A549 (cell line): ENCODE results near the gene TRMT61B. TPM values are rescaled to one million over a fixed set of nuclear protein-coding genes. Genes with fewer than 3 reads are reported as not detected.

Experiments
- ATAC-seq, 2 experiments: fragments of 200-7000 bp in 1 of 2; fragments of >200 bp in 1 of 2; cut with Nextera tagmentation in 1 of 2; cut with Tn5 transposase in 1 of 2; 3 replicates each; pipeline versions ENCODE4 v1.8.0 to v1.9.1; 2018 to 2020; ENCODE audit warnings: mild to moderate bottlenecking in 1 of 2, moderate library complexity in 1 of 2
- CTCF ChIA-PET: fragments of 300-600 bp; sonication (Branson Sonifier 250); formaldehyde crosslinking; extraction: SDS; loops from one replicate; lab custom pipeline; 2021; ENCODE audit warnings: antibody characterized with exemption, inconsistent platforms; lab: Yijun Ruan, JAX
- POLR2A ChIA-PET: fragments of 350-600 bp; formaldehyde crosslinking; extraction: SDS; loops from one replicate; lab custom pipeline; 2021; ENCODE audit warnings: antibody characterized with exemption, inconsistent platforms; lab: Yijun Ruan, JAX
- DNase-seq, 2 experiments: peaks; one replicate each; pipeline versions ENCODE4 v3.0.0 to v3.0.0-alpha.2; 2011 to 2016; ENCODE audit warnings: low read depth in 1 of 2, low spot score in 1 of 2
- FAIRE-seq: peaks from 2 replicates; lab custom pipeline; 2011; peaks lifted over from hg19 to GRCh38; lab: Jason Lieb, UNC
- H3K27ac ChIP-seq, 2 experiments: fragments of >200 bp; sonication (Bioruptor Twin); formaldehyde crosslinking; 3 replicates each; pipeline ENCODE4 v1.5.1; 2016 to 2017
- H3K4me1 ChIP-seq: fragments of >200 bp; sonication (Bioruptor Twin); formaldehyde crosslinking; 3 replicates; pipeline ENCODE4 v1.6.1; 2016
- H3K4me2 ChIP-seq: fragments of >200 bp; sonication (Bioruptor Twin); formaldehyde crosslinking; 3 replicates; pipeline ENCODE4 v1.6.1; 2016
- H3K4me3 ChIP-seq: fragments of >200 bp; sonication (Bioruptor Twin); formaldehyde crosslinking; 3 replicates; pipeline ENCODE4 v1.5.1; 2016
- H3K9me3 ChIP-seq: fragments of >200 bp; sonication (Bioruptor Twin); formaldehyde crosslinking; 3 replicates; pipeline ENCODE4 v1.6.1; 2016
- BHLHE40 ChIP-seq: IDR thresholded peaks from 2 replicates; pipeline ENCODE4 v1.6.1; 2012; ENCODE audit warnings: low read depth, low read length, inconsistent platforms
- CBX8 ChIP-seq: fragments of 200-600 bp; sonication (generic); IDR thresholded peaks from 2 replicates; pipeline ENCODE4 v1.6.1; 2016
- CEBPB ChIP-seq, 2 experiments: fragments of >200 bp in 1 of 2; sonication (Bioruptor Twin) in 1 of 2; formaldehyde crosslinking in 1 of 2; IDR thresholded peaks; 2 replicates each; pipeline ENCODE4 v1.6.1; 2012 to 2016
- FOSL2 ChIP-seq, 2 experiments: fragments of 450-650 bp in 1 of 2; fragments of >200 bp in 1 of 2; sonication (Bioruptor Twin) in 1 of 2; formaldehyde crosslinking; IDR thresholded peaks; 2 replicates each; pipeline versions ENCODE4 v1.5.0 to v1.6.1; 2016 to 2020; ENCODE audit warnings: mild to moderate bottlenecking in 1 of 2, moderate library complexity in 1 of 2
- HOXA7 ChIP-seq: fragments of 250-450 bp; sonication (Bioruptor Pico); IDR thresholded peaks from 2 replicates; pipeline ENCODE4 v1.5.0; 2020; ENCODE audit warnings: mild to moderate bottlenecking, moderate library complexity
- HOXB13 ChIP-seq: fragments of 250-450 bp; sonication (Bioruptor Pico); IDR thresholded peaks from 2 replicates; pipeline ENCODE4 v1.5.0; 2020; ENCODE audit warnings: low read depth, mild to moderate bottlenecking, moderate library complexity
- HOXB5 ChIP-seq: fragments of 250-450 bp; sonication (Bioruptor Pico); IDR thresholded peaks from 2 replicates; pipeline ENCODE4 v1.5.0; 2020; ENCODE audit warnings: mild to moderate bottlenecking, moderate library complexity
- JUNB ChIP-seq: fragments of >200 bp; sonication (Bioruptor Twin); formaldehyde crosslinking; IDR thresholded peaks from 2 replicates; pipeline ENCODE4 v1.6.1; 2016
- KDM1A ChIP-seq: fragments of 200-600 bp; sonication (generic); IDR thresholded peaks from 2 replicates; pipeline ENCODE4 v1.6.1; 2016; ENCODE audit warnings: low read depth, mild to moderate bottlenecking
- NFE2L2 ChIP-seq: fragments of 150-350 bp; conservative IDR thresholded peaks from 2 replicates; pipeline ENCODE4 v1.6.1; 2014; ENCODE audit warnings: low read length
- RAD21 ChIP-seq, 2 experiments: fragments of >200 bp in 1 of 2; sonication (Bioruptor Twin) in 1 of 2; formaldehyde crosslinking in 1 of 2; IDR thresholded peaks in 1 of 2; conservative IDR thresholded peaks in 1 of 2; 2 replicates in 1 of 2; 3 replicates in 1 of 2; pipeline ENCODE4 v1.6.1; 2012 to 2018; ENCODE audit warnings: inconsistent platforms in 1 of 2
- RNF2 ChIP-seq: fragments of 200-600 bp; sonication (generic); IDR thresholded peaks from 2 replicates; pipeline ENCODE4 v1.6.1; 2016; ENCODE audit warnings: low read depth, mild to moderate bottlenecking, antibody characterized with exemption, moderate library complexity, borderline replicate concordance
- TFCP2L1 ChIP-seq: fragments of 250-450 bp; sonication (Bioruptor Pico); IDR thresholded peaks from 2 replicates; pipeline ENCODE4 v1.5.0; 2021; ENCODE audit warnings: mild to moderate bottlenecking
- ZC3H11A ChIP-seq: fragments of 450-650 bp; IDR thresholded peaks from 2 replicates; pipeline ENCODE4 v1.6.1; 2014; ENCODE audit warnings: antibody characterized with exemption, mild to moderate bottlenecking
- ZNF302 ChIP-seq: fragments of 250-450 bp; sonication (Bioruptor Pico); IDR thresholded peaks from 2 replicates; pipeline ENCODE4 v1.9.0; 2021; ENCODE audit warnings: inconsistent platforms, mild to moderate bottlenecking, moderate library complexity
- ZSCAN20 ChIP-seq: fragments of 250-450 bp; sonication (Bioruptor Pico); IDR thresholded peaks from 2 replicates; pipeline ENCODE4 v1.8.0; 2022; ENCODE audit warnings: mild to moderate bottlenecking, moderate library complexity
- WGBS: methylation state at CpG from one replicate; pipeline ENCODE4 v1.1.6; 2017; ENCODE audit errors: missing lambda C conversion rate; 5-methylcytosine and 5-hydroxymethylcytosine counted together
- polyA plus RNA-seq, 4 experiments: library from polyadenylated mRNA; depleted of rRNA in 3 of 4; stranded (reverse); fragments of >200 nt; fragmentation: RNase III in 1 of 4; extraction: RNeasy Plus Mini Kit Qiagen cat#74134 plus additional on column Dnase treatment in 1 of 4; gene quantifications; 2 replicates in 3 of 4; 3 replicates in 1 of 4; pipeline ENCODE4 v1.2.3, GENCODE V29; 2011 to 2017
- TF ChIP-seq, protein P1 (sequence below): fragments of 200-600 bp; sonication (generic); IDR thresholded peaks from 2 replicates; pipeline ENCODE4 v1.6.1; 2016; ENCODE audit warnings: antibody characterized with exemption, mild to moderate bottlenecking, moderate library complexity
- TF ChIP-seq, protein P2 (sequence below): IDR thresholded peaks from 2 replicates; pipeline ENCODE4 v1.6.1; 2012
- TF ChIP-seq, protein P3 (sequence below): fragments of 450-650 bp; IDR thresholded peaks from 2 replicates; pipeline ENCODE4 v1.6.1; 2014; ENCODE audit warnings: antibody characterized with exemption
- TF ChIP-seq, protein P4 (sequence below): fragments of >200 bp; sonication (Bioruptor Twin); formaldehyde crosslinking; IDR thresholded peaks from 2 replicates; pipeline ENCODE4 v1.6.1; 2016
- TF ChIP-seq, protein P5 (sequence below): fragments of 250-450 bp; sonication (Bioruptor Pico); IDR thresholded peaks from 2 replicates; pipeline ENCODE4 v1.5.0; 2021; ENCODE audit warnings: mild to moderate bottlenecking, moderate library complexity, borderline replicate concordance
- TF ChIP-seq, protein P6 (sequence below): fragments of >200 bp; sonication (Bioruptor Twin); formaldehyde crosslinking; IDR thresholded peaks from 3 replicates; pipeline ENCODE4 v1.6.1; 2016

The TRMT61B gene
- polyA plus RNA-seq, 2 of the 4 experiments (the other 2 are of a cell fraction) = 21.6 to 38.6 TPM

DNA sequence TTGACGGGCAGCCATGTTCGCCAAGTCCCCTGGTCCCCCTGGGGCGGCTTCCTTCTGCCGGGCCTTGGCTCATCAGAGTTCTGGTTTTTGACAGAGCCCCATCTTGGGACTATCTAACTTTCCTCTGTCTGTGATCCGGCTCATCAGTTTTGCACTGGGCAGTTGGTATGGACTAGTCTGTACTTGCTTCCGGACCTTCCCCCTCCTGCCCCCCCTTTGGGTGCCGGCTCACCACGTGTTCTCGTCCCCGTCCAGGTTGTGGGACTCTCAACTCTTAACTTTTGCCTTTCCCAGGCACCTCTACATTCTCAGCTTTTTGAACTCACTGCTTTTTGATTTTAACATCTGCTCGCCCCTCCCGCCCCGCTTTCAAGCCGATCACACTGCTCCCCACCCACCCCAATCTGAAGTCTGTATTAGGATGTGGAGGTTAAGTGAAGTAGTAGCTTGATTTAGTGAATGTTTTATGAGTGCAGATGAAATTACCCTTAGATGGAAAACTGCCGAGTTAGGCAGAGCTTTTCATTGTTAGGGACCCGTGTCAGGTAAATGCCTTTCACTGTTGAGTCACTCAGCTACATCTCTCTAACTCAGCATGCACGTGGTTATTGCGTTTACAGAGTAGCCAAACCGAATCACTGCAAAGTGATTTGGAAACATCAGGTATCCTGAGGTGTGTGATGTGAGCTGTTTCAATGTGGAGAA lies 25.2 kb upstream of the TRMT61B start:
- TF ChIP-seq HOXB13 (CRISPR knock-in tag) (no peak), JUNB (no peak), BHLHE40 (no peak), TFCP2L1 (CRISPR knock-in tag) (0 out of 2 replicates have a peak, but pooled peaks have one; percentile 43), HOXB5 (0 out of 2 replicates have a peak, but pooled peaks have one; percentile 17), ZSCAN20 (no peak), ZNF302 (no peak), CEBPB (IDR thresholded peaks at IDR 0.05) (no peak), HOXA7 (CRISPR knock-in tag) (no peak), CBX8 (no peak), FOSL2 (IDR thresholded peaks at IDR 0.05) (no peak), FOSL2 (CRISPR knock-in tag; IDR thresholded peaks at IDR 0.05) (no peak), RAD21 (conservative IDR thresholded peaks at IDR 0.05 in 1 of 2, IDR thresholded peaks at IDR 0.05 in 1 of 2) (no peak), RNF2 (no peak), ZC3H11A (no peak), NFE2L2 (no peak), KDM1A (no peak)
- TF ChIP-seq, protein P1, sequence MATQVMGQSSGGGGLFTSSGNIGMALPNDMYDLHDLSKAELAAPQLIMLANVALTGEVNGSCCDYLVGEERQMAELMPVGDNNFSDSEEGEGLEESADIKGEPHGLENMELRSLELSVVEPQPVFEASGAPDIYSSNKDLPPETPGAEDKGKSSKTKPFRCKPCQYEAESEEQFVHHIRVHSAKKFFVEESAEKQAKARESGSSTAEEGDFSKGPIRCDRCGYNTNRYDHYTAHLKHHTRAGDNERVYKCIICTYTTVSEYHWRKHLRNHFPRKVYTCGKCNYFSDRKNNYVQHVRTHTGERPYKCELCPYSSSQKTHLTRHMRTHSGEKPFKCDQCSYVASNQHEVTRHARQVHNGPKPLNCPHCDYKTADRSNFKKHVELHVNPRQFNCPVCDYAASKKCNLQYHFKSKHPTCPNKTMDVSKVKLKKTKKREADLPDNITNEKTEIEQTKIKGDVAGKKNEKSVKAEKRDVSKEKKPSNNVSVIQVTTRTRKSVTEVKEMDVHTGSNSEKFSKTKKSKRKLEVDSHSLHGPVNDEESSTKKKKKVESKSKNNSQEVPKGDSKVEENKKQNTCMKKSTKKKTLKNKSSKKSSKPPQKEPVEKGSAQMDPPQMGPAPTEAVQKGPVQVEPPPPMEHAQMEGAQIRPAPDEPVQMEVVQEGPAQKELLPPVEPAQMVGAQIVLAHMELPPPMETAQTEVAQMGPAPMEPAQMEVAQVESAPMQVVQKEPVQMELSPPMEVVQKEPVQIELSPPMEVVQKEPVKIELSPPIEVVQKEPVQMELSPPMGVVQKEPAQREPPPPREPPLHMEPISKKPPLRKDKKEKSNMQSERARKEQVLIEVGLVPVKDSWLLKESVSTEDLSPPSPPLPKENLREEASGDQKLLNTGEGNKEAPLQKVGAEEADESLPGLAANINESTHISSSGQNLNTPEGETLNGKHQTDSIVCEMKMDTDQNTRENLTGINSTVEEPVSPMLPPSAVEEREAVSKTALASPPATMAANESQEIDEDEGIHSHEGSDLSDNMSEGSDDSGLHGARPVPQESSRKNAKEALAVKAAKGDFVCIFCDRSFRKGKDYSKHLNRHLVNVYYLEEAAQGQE = no peak
- TF ChIP-seq, protein P2, sequence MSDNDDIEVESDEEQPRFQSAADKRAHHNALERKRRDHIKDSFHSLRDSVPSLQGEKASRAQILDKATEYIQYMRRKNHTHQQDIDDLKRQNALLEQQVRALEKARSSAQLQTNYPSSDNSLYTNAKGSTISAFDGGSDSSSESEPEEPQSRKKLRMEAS = peak; percentile 89
- TF ChIP-seq, protein P3, sequence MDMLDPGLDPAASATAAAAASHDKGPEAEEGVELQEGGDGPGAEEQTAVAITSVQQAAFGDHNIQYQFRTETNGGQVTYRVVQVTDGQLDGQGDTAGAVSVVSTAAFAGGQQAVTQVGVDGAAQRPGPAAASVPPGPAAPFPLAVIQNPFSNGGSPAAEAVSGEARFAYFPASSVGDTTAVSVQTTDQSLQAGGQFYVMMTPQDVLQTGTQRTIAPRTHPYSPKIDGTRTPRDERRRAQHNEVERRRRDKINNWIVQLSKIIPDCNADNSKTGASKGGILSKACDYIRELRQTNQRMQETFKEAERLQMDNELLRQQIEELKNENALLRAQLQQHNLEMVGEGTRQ = no peak
- TF ChIP-seq, protein P4, sequence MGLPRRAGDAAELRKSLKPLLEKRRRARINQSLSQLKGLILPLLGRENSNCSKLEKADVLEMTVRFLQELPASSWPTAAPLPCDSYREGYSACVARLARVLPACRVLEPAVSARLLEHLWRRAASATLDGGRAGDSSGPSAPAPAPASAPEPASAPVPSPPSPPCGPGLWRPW = no peak
- TF ChIP-seq, protein P5, sequence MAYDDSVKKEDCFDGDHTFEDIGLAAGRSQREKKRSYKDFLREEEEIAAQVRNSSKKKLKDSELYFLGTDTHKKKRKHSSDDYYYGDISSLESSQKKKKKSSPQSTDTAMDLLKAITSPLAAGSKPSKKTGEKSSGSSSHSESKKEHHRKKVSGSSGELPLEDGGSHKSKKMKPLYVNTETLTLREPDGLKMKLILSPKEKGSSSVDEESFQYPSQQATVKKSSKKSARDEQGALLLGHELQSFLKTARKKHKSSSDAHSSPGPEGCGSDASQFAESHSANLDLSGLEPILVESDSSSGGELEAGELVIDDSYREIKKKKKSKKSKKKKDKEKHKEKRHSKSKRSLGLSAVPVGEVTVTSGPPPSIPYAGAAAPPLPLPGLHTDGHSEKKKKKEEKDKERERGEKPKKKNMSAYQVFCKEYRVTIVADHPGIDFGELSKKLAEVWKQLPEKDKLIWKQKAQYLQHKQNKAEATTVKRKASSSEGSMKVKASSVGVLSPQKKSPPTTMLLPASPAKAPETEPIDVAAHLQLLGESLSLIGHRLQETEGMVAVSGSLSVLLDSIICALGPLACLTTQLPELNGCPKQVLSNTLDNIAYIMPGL = no peak
- TF ChIP-seq, protein P6, sequence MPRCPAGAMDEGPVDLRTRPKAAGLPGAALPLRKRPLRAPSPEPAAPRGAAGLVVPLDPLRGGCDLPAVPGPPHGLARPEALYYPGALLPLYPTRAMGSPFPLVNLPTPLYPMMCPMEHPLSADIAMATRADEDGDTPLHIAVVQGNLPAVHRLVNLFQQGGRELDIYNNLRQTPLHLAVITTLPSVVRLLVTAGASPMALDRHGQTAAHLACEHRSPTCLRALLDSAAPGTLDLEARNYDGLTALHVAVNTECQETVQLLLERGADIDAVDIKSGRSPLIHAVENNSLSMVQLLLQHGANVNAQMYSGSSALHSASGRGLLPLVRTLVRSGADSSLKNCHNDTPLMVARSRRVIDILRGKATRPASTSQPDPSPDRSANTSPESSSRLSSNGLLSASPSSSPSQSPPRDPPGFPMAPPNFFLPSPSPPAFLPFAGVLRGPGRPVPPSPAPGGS = no peak; the same call in 2 of the 3 replicates
- ATAC-seq = peak; percentile 16 to 58
- Histone ChIP-seq H3K4me1 (peaks cover 38% of the 10 kb centered on the region), H3K9me3 (no peaks in the 10 kb centered on the region), H3K4me2 (peak overlapping the region; percentile 83), H3K27ac (peak overlapping the region; percentile 89 to 97), H3K4me3 (peak overlapping the region; percentile 82)
- CTCF ChIA-PET = interaction anchor here (0.7 to 1.1 kb wide), 3 partner anchors 301 to 1172 kb away, joined by 3 to 6 read pairs (median 5); no protein-coding TSS in a partner anchor
- peak; percentile 46 to 48 for DNase-seq
- 2% methylated on average over 19 of the region's 19 CpGs for WGBS
- POLR2A ChIA-PET = interaction anchor here (0.8 to 1.6 kb wide), 6 partner anchors 9 to 329 kb away, joined by 3 to 32 read pairs (median 4); partner anchors contain the start of gene TRMT61B
- FAIRE-seq = no peak
